HepG2 (cell line): ENCODE measurements around the gene ANKRD29. TPM values are rescaled to one million over a fixed set of nuclear protein-coding genes. Genes with fewer than 3 reads are reported as not detected.

Experiments
- CHD2 ChIP-seq: IDR thresholded peaks from 2 replicates; pipeline ENCODE4 v1.6.1; 2011; ENCODE audit warnings: low read depth, low read length, improper control_type of control experiment
- CREB3 ChIP-seq: sonication (generic); formaldehyde crosslinking; IDR thresholded peaks from 2 replicates; pipeline ENCODE4 v1.5.0; 2020; ENCODE audit warnings: missing genetic modification reagents
- CTCF ChIP-seq: sonication (generic); formaldehyde crosslinking; IDR thresholded peaks from 2 replicates; pipeline ENCODE4 v1.5.0; 2020; ENCODE audit warnings: mild to moderate bottlenecking, missing genetic modification reagents, moderate library complexity
- DBP ChIP-seq: sonication (generic); formaldehyde crosslinking; IDR thresholded peaks from 2 replicates; pipeline ENCODE4 v1.4.0; 2020; ENCODE audit warnings: missing genetic modification reagents; ENCODE audit errors: not compliant biosample characterization
- DNMT1 ChIP-seq: sonication (generic); formaldehyde crosslinking; IDR thresholded peaks from 2 replicates; pipeline ENCODE4 v1.5.1; 2020; ENCODE audit warnings: mild to moderate bottlenecking, missing genetic modification reagents
- EHMT2 ChIP-seq: fragments of 200-600 bp; sonication (generic); IDR thresholded peaks from 2 replicates; pipeline ENCODE4 v1.7.0; 2017; ENCODE audit warnings: antibody characterized with exemption, low read depth, low read length, borderline replicate concordance
- GATAD1 ChIP-seq: IDR thresholded peaks from 2 replicates; pipeline ENCODE4 v1.6.1; 2016; ENCODE audit warnings: missing genetic modification reagents, missing compliant biosample characterization
- MLXIP ChIP-seq: sonication (generic); formaldehyde crosslinking; IDR thresholded peaks from 2 replicates; pipeline ENCODE4 v1.9.0; 2021; ENCODE audit warnings: missing genetic modification reagents, borderline replicate concordance
- NAIF1 ChIP-seq: sonication (generic); formaldehyde crosslinking; IDR thresholded peaks from 2 replicates; pipeline ENCODE4 v1.5.0; 2020; ENCODE audit warnings: mild to moderate bottlenecking, missing genetic modification reagents, borderline replicate concordance
- POLR2G ChIP-seq: fragments of 200-400 bp; formaldehyde crosslinking; IDR thresholded peaks from 2 replicates; pipeline ENCODE4 v1.6.1; 2018; ENCODE audit warnings: mild to moderate bottlenecking, low read depth, low read length, moderate library complexity
- PRMT3 ChIP-seq: sonication (generic); formaldehyde crosslinking; IDR thresholded peaks from 2 replicates; pipeline ENCODE4 v1.8.1; 2022; ENCODE audit warnings: low read depth, mild to moderate bottlenecking, moderate library complexity, missing genetic modification reagents, borderline replicate concordance
- RFXAP ChIP-seq: sonication (generic); formaldehyde crosslinking; IDR thresholded peaks from 2 replicates; pipeline ENCODE4 v1.4.0; 2020; ENCODE audit warnings: missing genetic modification reagents, borderline replicate concordance
- RXRA ChIP-seq: sonication (generic); formaldehyde crosslinking; IDR thresholded peaks from 2 replicates; pipeline ENCODE4 v1.5.1; 2020; ENCODE audit warnings: missing genetic modification reagents
- ZFP90 ChIP-seq: sonication (generic); formaldehyde crosslinking; IDR thresholded peaks from 2 replicates; pipeline ENCODE4 v1.8.0; 2022; ENCODE audit warnings: missing genetic modification reagents, mild to moderate bottlenecking, inconsistent platforms, borderline replicate concordance
- ZFYVE20 ChIP-seq: sonication (generic); formaldehyde crosslinking; IDR thresholded peaks from 2 replicates; pipeline ENCODE4 v1.8.0; 2023; ENCODE audit warnings: low read depth, mild to moderate bottlenecking, moderate library complexity, missing genetic modification reagents, borderline replicate concordance
- ZNF280B ChIP-seq: sonication (generic); formaldehyde crosslinking; IDR thresholded peaks from 2 replicates; pipeline ENCODE4 v1.5.0; 2020; ENCODE audit warnings: missing genetic modification reagents, mild to moderate bottlenecking, borderline replicate concordance
- ZNF44 ChIP-seq: sonication (generic); formaldehyde crosslinking; IDR thresholded peaks from 2 replicates; pipeline ENCODE4 v1.5.1; 2020; ENCODE audit warnings: mild to moderate bottlenecking, missing genetic modification reagents
- ZNF441 ChIP-seq: sonication (generic); formaldehyde crosslinking; IDR thresholded peaks from 2 replicates; pipeline ENCODE4 v1.7.0; 2021; ENCODE audit warnings: missing genetic modification reagents, borderline replicate concordance
- ZNF672 ChIP-seq: sonication (generic); formaldehyde crosslinking; IDR thresholded peaks from 2 replicates; pipeline ENCODE4 v1.8.1; 2022; ENCODE audit warnings: missing genetic modification reagents
- ZNF776 ChIP-seq: sonication (generic); formaldehyde crosslinking; IDR thresholded peaks from 2 replicates; pipeline ENCODE4 v1.4.0; 2020; ENCODE audit warnings: mild to moderate bottlenecking, missing genetic modification reagents
- polyA plus RNA-seq, 8 experiments: library from polyadenylated mRNA; depleted of rRNA in 3 of 8; stranded (reverse) in 7 of 8; unstranded in 1 of 8; fragments of >200 nt; fragmentation: Illumina TruSeq in 4 of 8; extraction: Trizol in 4 of 8; gene quantifications; 2 replicates each; pipeline versions ENCODE4 v1.2.1 to v1.2.3, GENCODE V29; 2011 to 2016; ENCODE audit warnings: low read depth in 4 of 8, missing spikeins in 1 of 8, mixed read lengths in 1 of 8; ENCODE audit not compliant: insufficient read depth in 1 of 8
- total RNA-seq, 5 experiments: library from RNA; depleted of rRNA; stranded (reverse); fragments of >200 nt; fragmentation: Illumina TruSeq; extraction: Trizol; gene quantifications; 2 replicates each; pipeline ENCODE4 v1.2.3, GENCODE V29; 2016; ENCODE audit warnings: low read depth in 1 of 5

The ANKRD29 gene
- total and polyA plus RNA-seq, 2 of the 13 experiments (the other 11 are each of a cell fraction or from before 2014, with no cell fraction given), result not detected

GRCh38 chr18:23586249-23587196 lies 76.2 kb downstream of the ANKRD29 start, which contains the start of gene NPC1 (continued):
- no peak for TF ChIP-seq MLXIP (CRISPR knock-in tag)
- TF ChIP-seq ZNF672 (CRISPR knock-in tag), result no peak
- TF ChIP-seq ZNF280B (CRISPR knock-in tag), result peak; percentile 43; the same call in 1 of the 2 replicates
- TF ChIP-seq RFXAP (CRISPR knock-in tag), result 0 out of 2 replicates have a peak, but pooled peaks have one; percentile 33
- TF ChIP-seq CHD2, result no peak
- peak; percentile 80 for TF ChIP-seq CTCF
- TF ChIP-seq ZNF776 (CRISPR knock-in tag), result peak; percentile 73; the same call in 1 of the 2 replicates
- no peak for TF ChIP-seq CREB3
- TF ChIP-seq PRMT3 (CRISPR knock-in tag), result no peak
- TF ChIP-seq DNMT1 (CRISPR knock-in tag), result no peak
- TF ChIP-seq ZFP90 (CRISPR knock-in tag), result no peak
- TF ChIP-seq EHMT2, result no peak
- peak; percentile 89 for TF ChIP-seq POLR2G
- peak; percentile 60; the same call in 1 of the 2 replicates for TF ChIP-seq GATAD1 (CRISPR knock-in tag)
- TF ChIP-seq RXRA (CRISPR knock-in tag), result peak; percentile 66
- peak; percentile 57; the same call in 1 of the 2 replicates for TF ChIP-seq ZNF441
- peak; percentile 17; the same call in 1 of the 2 replicates for TF ChIP-seq ZNF44
- no peak; the same call in 1 of the 2 replicates for TF ChIP-seq NAIF1 (CRISPR knock-in tag)
- no peak for TF ChIP-seq DBP (CRISPR knock-in tag)
- TF ChIP-seq ZFYVE20 (CRISPR knock-in tag), result no peak
